NT2/D1 (cell line): ENCODE measurements around the gene FILIP1L.

Experiments
- SUZ12 ChIP-seq: IDR thresholded peaks from 2 replicates; pipeline ENCODE4 v1.6.1; 2011; ENCODE audit not compliant: insufficient read length, insufficient read depth; ENCODE audit errors: extremely low read depth
- YY1 ChIP-seq: IDR thresholded peaks from 2 replicates; pipeline ENCODE4 v1.6.1; 2011; ENCODE audit not compliant: insufficient read length, insufficient read depth

- no peak for TF ChIP-seq YY1
- TF ChIP-seq SUZ12: no peak
These were observed 45.2 kb upstream of the FILIP1L start for GRCh38 chr3:100159331-100160153.
